Large intestine (tissue), 3 donors: ENCODE data around the gene PRICKLE2. TPM values are rescaled to one million over a fixed set of nuclear protein-coding genes. Genes with fewer than 3 reads are reported as not detected.
A peak's percentile ranks its signal among the peaks of the same experiment; 100 is the strongest.

ENCODE experiments used
- DNase-seq, 2 donors: peaks; one replicate each; pipeline versions ENCODE4 v3.0.0 to v3.0.0-alpha.2; 2013
- H3K27ac ChIP-seq: one replicate; pipeline ENCODE4 v1.5.1; 2013; ENCODE audit warnings: low read length
- H3K27me3 ChIP-seq: 2 replicates; pipeline ENCODE4 v1.6.1; 2013; ENCODE audit warnings: low read length; ENCODE audit not compliant: control insufficient read depth, insufficient read depth
- H3K36me3 ChIP-seq: 2 replicates; pipeline ENCODE4 v1.6.1; 2013; ENCODE audit warnings: low read length; ENCODE audit not compliant: control insufficient read depth, insufficient read depth
- H3K4me1 ChIP-seq: one replicate; pipeline ENCODE4 v1.6.1; 2013; ENCODE audit warnings: low read length; ENCODE audit not compliant: control insufficient read depth, insufficient read depth
- H3K4me3 ChIP-seq: one replicate; pipeline ENCODE4 v1.5.1; 2013; ENCODE audit warnings: low read length
- H3K9me3 ChIP-seq: one replicate; pipeline ENCODE4 v1.6.1; 2013; ENCODE audit warnings: mild to moderate bottlenecking, low read depth, low read length, moderate library complexity; ENCODE audit not compliant: control insufficient read depth
- WGBS: methylation state at CpG from one replicate; pipeline ENCODE4 v1.1.5; 2013; ENCODE audit warnings: low lambda C conversion rate; ENCODE audit not compliant: insufficient coverage; 5-methylcytosine and 5-hydroxymethylcytosine counted together
- polyA plus RNA-seq: library from polyadenylated mRNA; unstranded; fragments of 120-200 nt; gene quantifications from one replicate; pipeline ENCODE4 v1.2.1, GENCODE V29; 2013

PRICKLE2 gene
- polyA plus RNA-seq, 1 donor: 10.5 TPM

DNA sequence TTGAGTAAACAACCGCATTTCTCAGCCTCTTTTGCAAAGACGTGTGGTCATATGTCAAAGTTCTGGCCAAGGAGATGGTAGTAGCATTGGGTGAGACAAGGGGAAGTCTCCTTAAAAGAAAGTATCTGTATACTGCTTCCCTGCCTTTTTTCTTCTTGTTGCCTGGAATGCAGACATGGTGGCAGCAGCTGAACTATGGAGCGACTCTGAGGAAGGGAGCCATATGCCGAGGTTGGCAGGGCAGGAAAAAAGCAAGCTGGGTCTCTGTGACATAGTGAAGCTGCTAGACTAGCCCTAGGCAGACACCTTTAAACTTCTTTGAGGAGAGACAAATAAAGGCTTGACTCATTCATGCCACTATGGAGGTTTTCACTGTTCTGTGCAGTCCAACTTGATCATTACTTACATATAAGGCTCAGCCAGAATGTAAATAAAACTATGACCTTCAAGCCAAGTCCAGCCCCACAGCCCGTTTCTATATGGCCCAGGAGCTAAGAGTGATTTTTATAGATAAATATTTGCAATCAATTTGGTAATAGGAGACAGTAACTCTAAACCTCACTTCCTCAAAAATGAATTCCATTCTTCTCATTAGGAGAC is 30.6 kb upstream of the PRICKLE2 start:
- WGBS: 0% methylated on average over 1 of the region's 5 CpGs

DNA sequence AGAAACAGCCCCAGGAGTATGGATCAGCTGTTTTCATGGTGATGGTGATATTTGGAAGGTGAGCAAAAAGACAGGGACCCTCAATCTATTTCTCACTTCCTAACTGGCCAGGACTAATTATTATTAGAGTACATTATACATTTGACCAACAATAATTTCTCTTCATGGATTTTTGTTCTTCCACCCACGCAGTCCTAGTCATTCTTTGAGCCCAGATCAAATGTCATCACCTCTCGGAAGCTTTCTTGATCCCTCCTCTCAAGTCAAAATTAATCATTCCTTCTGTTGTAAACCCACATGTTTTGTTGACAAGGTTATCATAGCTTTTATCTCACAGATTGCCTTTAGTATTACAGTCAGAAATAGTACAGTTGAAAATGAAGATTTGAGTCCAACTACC is 29.2 kb upstream of the PRICKLE2 start:
- H3K36me3 ChIP-seq: no peaks in the 10 kb centered on the region
- no peaks in the 10 kb centered on the region for H3K27me3 ChIP-seq
- peaks cover 4% of the 10 kb centered on the region for H3K4me1 ChIP-seq
- no peak for DNase-seq
- no peak overlapping the region for H3K27ac ChIP-seq
- 100% methylated on average over 2 of the region's 2 CpGs for WGBS
- no peak overlapping the region for H3K4me3 ChIP-seq
- H3K9me3 ChIP-seq: no peaks in the 10 kb centered on the region

More for the DNA sequence above, 30.6 kb upstream of the PRICKLE2 start:
- H3K27me3 ChIP-seq: no peaks in the 10 kb centered on the region
- no peak for DNase-seq
- peaks cover 4% of the 10 kb centered on the region for H3K4me1 ChIP-seq
- no peak overlapping the region for H3K4me3 ChIP-seq
- H3K27ac ChIP-seq: no peak overlapping the region
- no peaks in the 10 kb centered on the region for H3K36me3 ChIP-seq
- no peaks in the 10 kb centered on the region for H3K9me3 ChIP-seq

DNA sequence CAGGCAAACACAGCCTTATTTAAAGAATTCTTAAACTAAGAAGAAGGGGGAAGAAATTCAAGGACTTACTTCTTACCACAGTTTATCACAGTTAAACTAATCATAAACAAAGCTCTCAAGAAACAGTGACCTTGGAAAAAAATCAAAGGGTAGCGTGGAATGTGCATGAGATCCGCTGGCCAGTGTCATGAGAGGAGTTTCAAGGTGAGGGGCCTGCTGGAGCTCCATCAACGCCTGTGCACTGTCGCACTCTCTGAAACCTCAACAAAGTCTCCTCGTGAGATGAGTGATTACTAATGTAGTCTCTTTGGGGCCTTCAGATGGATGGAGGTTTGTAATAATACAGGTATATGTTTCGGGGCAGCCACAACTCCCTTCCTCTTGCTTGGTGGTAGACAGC is 28.4 kb upstream of the PRICKLE2 start:
- no peaks in the 10 kb centered on the region for H3K9me3 ChIP-seq
- peaks cover 4% of the 10 kb centered on the region for H3K4me1 ChIP-seq
- DNase-seq: peak in 1 of 2 donors; percentile 17
- H3K27ac ChIP-seq: no peak overlapping the region
- no peaks in the 10 kb centered on the region for H3K36me3 ChIP-seq
- no CpG with 5 or more reads among the region's 6 CpGs for WGBS
- no peaks in the 10 kb centered on the region for H3K27me3 ChIP-seq
- no peak overlapping the region for H3K4me3 ChIP-seq

DNA sequence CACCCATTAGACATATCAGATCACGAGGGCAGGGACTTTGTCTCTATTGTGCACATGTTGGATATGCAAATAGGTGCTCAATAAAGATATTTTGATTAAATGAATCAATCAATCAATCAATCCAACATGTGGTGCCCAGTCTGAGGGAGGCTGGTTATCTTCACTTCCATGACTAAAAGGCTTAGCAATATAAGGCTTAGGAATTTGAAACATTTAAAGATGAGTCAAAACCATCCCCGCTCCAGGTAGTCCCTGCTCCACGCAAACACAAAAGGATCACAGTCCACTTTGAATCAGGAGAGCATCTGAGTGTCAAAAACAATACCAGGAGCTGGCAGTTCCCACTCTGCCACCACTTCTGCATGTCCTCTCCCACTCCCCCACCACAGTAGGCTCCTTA is 25.8 kb upstream of the PRICKLE2 start:
- H3K4me1 ChIP-seq: peaks cover 8% of the 10 kb centered on the region
- WGBS: no CpG with 5 or more reads among the region's 3 CpGs

DNA sequence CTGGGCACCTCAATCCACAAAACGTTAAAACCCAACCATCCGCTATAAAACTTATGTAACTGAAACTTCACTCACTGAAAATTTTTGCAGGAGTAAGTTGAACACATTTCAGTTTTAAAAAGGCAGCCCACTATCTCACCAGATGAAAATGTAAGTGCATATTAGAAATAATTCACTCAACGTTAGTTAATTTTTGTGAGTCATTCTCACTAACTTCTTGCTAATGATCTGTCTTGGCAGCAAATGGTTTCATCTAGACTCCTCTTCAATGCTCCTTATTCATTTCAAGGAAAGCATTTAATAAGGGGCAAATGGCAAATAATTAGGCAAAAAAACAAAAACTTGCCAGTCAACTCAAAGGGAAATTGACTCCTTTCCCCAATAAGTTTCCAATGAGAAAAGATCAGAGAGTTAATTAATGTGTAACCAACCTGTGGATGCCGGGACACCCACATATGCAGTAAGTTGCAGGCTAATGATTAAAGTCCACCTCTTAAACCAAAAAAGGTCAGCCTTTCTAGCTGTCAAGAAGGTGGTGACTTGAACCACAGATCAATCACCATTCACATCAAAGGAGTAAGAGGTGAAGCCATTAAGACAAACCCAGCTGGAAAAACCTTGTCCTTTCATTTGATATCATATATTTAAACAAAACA is 22.9 kb upstream of the PRICKLE2 start:
- Histone ChIP-seq H3K27me3 (no peaks in the 10 kb centered on the region), H3K27ac (no peak overlapping the region)

More for the DNA sequence above, 25.8 kb upstream of the PRICKLE2 start:
- H3K4me3 ChIP-seq: no peak overlapping the region
- H3K9me3 ChIP-seq: no peaks in the 10 kb centered on the region
- DNase-seq: no peak
- no peaks in the 10 kb centered on the region for H3K27me3 ChIP-seq
- H3K27ac ChIP-seq: no peak overlapping the region
- H3K36me3 ChIP-seq: no peaks in the 10 kb centered on the region

DNA sequence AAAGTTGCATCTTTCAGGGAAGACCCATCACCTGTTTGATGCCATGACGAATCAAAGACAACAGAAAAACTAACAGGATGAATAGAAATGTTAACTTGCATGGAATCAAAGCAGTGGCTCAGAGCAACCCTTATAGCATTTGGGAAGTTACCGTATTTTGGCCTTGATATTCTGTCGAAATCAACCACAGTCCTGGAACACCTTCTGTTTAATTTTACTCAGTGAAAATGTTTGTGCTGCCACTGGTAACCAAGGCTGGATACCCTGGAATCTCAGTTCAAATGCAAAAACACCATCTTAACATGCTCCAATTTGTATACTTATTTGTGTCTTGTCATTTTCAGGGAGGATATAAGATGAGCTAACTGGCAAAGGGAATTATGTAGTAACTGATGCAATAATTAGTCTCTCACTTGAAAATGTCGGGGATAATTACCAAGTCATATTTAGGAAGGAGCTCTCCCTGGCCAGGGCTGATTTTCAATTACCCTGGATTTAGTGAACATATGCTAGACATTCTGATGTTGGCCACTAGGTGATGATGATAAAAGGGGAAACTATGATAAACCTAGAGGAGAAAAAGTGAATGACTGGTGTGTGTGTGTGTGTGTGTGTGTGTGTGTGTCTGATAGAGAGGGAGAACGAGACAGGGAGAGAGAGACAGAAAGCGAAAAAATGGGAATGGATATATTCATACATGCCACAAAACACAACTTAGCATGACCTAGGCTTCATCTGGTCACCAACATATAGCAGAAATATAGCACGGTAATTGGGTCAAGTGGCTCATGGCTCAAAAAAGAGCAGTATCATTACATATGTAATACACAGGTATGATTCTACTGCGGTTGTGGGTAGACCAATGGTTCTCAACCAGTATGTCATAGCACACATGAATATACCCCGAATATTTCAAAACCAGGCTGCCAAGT is 19.0 kb upstream of the PRICKLE2 start:
- no peak for DNase-seq
- 100% methylated on average over 2 of the region's 9 CpGs for WGBS
- Histone ChIP-seq H3K4me1 (peaks cover 7% of the 10 kb centered on the region), H3K27me3 (no peaks in the 10 kb centered on the region), H3K4me3 (no peak overlapping the region), H3K36me3 (no peaks in the 10 kb centered on the region), H3K9me3 (no peaks in the 10 kb centered on the region), H3K27ac (no peak overlapping the region)

More for the DNA sequence above, 22.9 kb upstream of the PRICKLE2 start:
- Histone ChIP-seq H3K4me3 (no peak overlapping the region), H3K4me1 (peaks cover 5% of the 10 kb centered on the region), H3K36me3 (no peaks in the 10 kb centered on the region), H3K9me3 (no peaks in the 10 kb centered on the region)
- DNase-seq: peak in 1 of 2 donors; percentile 40
- 56% methylated on average over 2 of the region's 4 CpGs for WGBS

DNA sequence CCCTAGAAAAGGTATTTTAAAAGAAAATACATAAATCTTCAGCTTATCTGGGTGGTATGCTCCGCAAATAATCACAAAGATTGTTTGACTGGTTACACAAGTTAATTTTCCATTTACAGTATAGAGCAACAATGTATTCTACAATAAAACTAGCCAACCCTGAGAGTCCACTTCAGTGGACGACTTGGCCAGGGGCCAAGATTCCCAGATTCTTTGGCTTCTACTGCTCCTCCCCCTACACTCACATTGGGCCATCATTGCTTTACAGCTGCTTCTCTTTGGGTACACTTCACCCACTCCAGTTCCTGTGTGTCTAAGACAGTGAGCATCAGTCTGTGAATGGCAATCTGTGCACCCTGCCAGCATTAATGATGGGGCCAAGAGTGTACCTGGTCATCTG is 17.2 kb upstream of the PRICKLE2 start:
- WGBS: no CpG with 5 or more reads among the region's 2 CpGs
- H3K4me1 ChIP-seq: peaks cover 4% of the 10 kb centered on the region

DNA sequence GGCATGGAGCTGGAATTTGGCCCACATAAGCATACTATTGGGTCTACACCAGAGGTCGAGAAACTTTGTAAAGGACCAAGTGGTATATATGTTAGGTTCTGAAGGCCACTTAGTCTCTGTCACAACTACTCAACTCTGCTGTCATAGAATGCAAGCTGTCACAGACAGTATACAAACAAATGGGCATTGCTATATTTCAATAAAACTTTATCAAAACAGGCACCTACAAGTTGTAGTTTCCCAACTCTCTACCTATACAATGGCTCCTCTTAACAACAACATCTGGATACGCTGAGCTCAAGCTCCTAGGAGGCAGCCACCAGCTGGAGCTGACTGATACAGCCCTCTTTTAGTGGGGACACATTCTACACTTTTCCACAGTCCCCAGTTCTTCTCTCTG is 15.7 kb upstream of the PRICKLE2 start:
- H3K27me3 ChIP-seq: no peaks in the 10 kb centered on the region
- WGBS: no CpG with 5 or more reads among the region's 2 CpGs
- no peak overlapping the region for H3K4me3 ChIP-seq
- H3K4me1 ChIP-seq: peaks cover 4% of the 10 kb centered on the region
- peaks cover 6% of the 10 kb centered on the region for H3K36me3 ChIP-seq
- peaks cover 6% of the 10 kb centered on the region for H3K9me3 ChIP-seq
- no peak for DNase-seq
- no peak overlapping the region for H3K27ac ChIP-seq

More for the DNA sequence above, 17.2 kb upstream of the PRICKLE2 start:
- peaks cover 2% of the 10 kb centered on the region for H3K9me3 ChIP-seq
- no peak overlapping the region for H3K4me3 ChIP-seq
- no peak overlapping the region for H3K27ac ChIP-seq
- H3K36me3 ChIP-seq: peaks cover 3% of the 10 kb centered on the region
- no peaks in the 10 kb centered on the region for H3K27me3 ChIP-seq
- DNase-seq: peak in 1 of 2 donors; percentile 48

DNA sequence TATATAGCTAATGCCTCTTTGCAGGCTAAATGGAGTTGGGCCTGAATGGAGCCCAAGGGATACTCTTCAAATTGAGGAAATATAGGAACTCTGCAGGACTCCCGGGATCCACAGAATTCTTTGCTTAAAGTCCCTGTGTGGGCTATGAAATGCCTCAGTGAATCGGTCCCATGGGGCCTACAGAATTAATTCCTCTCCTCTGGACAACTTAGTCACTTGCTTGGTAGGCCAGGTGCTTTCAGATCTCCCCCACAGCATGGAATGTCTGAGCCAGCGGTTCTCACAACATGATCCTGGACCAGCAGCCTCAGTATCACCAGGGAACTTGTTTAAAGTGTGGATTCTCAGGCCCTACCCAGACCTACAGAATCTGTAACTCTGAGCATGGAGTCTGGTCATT is 15.1 kb upstream of the PRICKLE2 start:
- peaks cover 4% of the 10 kb centered on the region for H3K4me1 ChIP-seq
- no peak overlapping the region for H3K27ac ChIP-seq
- no peak for DNase-seq
- H3K27me3 ChIP-seq: no peaks in the 10 kb centered on the region
- peaks cover 6% of the 10 kb centered on the region for H3K9me3 ChIP-seq
- H3K36me3 ChIP-seq: peaks cover 6% of the 10 kb centered on the region
- WGBS: no CpG with 5 or more reads among the region's 3 CpGs
- no peak overlapping the region for H3K4me3 ChIP-seq

DNA sequence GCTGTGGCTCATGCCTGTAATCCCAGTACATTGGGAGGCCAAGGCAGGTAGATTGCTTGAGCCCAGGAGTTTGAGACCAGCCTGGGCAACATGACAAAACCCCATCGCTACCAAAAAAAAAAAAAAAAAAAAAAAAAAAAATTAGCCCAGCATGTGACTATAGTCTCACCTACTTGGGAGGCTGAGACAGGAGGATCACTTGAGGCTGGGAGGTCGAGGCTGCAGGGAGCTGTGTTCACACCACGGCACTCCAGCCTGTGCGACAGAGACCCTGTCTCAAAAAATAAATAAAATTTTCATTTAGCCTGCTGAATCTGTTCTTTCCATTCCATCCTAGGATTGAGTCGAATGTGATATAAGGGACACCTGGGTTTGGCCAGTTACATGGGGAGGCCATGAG is 14.6 kb upstream of the PRICKLE2 start:
- Histone ChIP-seq H3K9me3 (peaks cover 6% of the 10 kb centered on the region), H3K4me3 (no peak overlapping the region), H3K27ac (no peak overlapping the region), H3K27me3 (no peaks in the 10 kb centered on the region), H3K36me3 (peaks cover 6% of the 10 kb centered on the region), H3K4me1 (peaks cover 4% of the 10 kb centered on the region)
- no peak for DNase-seq
- no CpG with 5 or more reads among the region's 5 CpGs for WGBS
